ENCODE measurements around the gene HERC3.
"Not testable (repeated sequence)": the region's sequence is repeated elsewhere in the genome, so short reads cannot be mapped to it uniquely, and the experiment has no call there.

Gene HERC3

GRCh38 chr4:88606832-88607231, 14.6 kb downstream of the HERC3 start:
- DNase-seq (ENCODE audit: low read depth, low spot score) = no peak

DNA sequence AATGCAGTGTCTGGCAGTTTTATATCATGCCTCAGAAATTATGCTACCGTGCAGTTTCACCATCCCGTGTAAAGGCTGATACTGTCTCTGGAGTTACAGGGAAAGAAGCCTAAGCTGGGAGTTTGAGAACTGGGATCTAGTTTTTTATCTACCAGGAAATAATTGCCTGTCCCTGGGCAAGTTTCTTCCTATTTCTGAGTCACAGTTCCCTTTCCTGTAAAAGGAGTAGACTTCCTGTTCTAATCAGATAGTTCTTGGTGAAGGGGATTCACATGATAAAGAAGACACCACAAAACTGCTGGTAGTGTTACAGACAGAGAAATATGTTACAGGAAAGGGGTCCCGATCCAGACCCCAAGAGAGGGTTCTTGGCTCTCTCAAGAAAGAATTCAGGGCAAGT, 17.1 kb downstream of the HERC3 start:
- no peak for DNase-seq (ENCODE audit: low read depth, low spot score)

DNA sequence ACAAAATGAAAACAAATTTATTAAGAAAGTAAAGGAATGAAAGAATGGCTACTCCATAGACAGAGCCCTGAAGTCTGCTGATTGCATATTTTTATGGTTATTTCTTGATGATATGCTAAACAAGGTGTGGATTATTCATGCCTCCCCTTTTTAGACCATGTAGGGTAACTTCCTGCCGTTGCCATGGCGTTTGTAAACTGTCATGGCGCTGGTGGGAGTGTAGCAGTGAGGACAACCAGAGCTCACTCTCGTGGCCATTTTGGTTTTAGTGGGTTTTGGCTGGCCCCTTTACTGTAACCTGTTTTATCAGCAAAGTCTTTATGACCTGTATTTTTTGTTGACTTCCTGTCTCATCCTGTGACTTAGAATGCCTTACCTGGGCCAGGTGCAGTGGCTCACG, 17.5 kb downstream of the HERC3 start:
- DNase-seq (ENCODE audit: low read depth, low spot score) = not testable (repeated sequence)

GRCh38 chr4:88610771-88611170, 18.5 kb downstream of the HERC3 start:
- DNase-seq (ENCODE audit: low read depth, low spot score) = peak; percentile 84

- DNase-seq (ENCODE audit: low read depth, low spot score) = peak; percentile 33
Measured at GRCh38 chr4:88613417-88613875, 21.2 kb downstream of the HERC3 start.

GRCh38 chr4:88614058-88614457, 21.8 kb downstream of the HERC3 start:
- DNase-seq (ENCODE audit: low read depth, low spot score) = no peak

- DNase-seq (ENCODE audit: low read depth, low spot score) = peak; percentile 63
Measured at GRCh38 chr4:88616275-88617150, 24.2 kb downstream of the HERC3 start.

- no peak for DNase-seq (ENCODE audit: low read depth, low spot score)
Measured at GRCh38 chr4:88618782-88619485, 26.7 kb downstream of the HERC3 start.

DNA sequence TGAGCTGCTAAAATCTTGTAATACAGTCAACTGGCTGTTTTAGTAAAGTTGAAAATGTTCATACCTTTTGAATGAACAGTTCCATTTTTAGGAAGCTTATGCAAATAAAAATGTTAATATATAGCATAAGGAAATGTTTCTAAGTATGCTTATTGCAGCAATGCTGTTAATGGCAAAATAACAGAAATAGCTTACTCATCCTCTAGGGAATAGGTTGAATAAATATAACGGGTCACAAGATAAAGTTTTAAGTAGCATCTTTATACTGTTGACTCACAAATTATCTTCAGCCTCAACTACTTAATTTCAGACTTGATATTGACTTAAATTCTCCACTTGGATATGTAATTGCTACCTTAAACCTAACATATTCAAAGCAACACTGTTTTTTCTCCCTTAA, 27.7 kb downstream of the HERC3 start:
- no peak for DNase-seq (ENCODE audit: low read depth, low spot score)

DNA sequence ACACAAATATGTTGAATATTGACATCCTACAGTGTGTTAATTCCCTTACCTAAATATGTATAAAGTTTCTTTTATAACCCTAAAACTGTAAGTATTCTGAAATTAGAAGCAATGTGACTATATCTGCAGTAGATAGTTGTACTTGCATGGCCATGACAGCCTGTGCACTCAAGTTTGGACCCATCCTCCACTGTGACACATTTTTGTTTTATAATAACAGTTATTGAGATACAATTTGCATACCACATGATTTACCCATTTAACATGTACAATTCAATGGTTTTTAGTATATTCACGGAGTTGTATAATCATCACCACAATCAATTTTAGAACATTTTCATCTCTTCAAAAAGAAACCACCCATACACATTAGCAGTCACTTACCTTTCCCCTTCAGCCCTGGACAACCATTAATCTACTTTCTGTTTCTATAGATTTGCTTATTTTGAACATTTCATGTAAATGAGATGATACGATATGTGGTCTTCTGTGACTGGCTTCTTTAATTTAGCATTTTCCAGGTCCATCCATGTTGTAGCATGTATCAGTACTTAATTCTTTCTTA, 29.6 kb downstream of the HERC3 start:
- no peak for DNase-seq (ENCODE audit: low read depth, low spot score)

DNA sequence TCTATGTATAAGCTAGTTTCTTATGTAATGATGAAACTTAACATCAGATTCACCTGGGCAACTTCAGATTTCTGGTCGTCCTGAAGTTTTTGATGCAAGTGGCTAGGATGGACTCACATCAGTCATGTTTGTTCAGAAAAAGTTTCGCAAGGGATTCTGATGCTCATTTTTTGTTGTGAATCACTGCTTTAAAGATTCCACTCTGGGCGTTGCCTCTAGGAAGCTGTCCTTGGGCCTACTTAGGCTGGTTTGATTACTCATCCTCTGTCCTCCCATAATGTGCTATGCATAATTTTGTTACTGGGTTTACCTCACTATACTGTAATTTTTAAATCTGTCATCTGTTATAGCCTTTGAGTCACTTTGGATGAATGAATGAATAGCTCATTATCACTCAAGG, 30.8 kb downstream of the HERC3 start:
- no peak for DNase-seq (ENCODE audit: low read depth, low spot score)

GRCh38 chr4:88628746-88629145, 36.5 kb downstream of the HERC3 start:
- peak; percentile 66 for DNase-seq (ENCODE audit: low read depth, low spot score)

DNA sequence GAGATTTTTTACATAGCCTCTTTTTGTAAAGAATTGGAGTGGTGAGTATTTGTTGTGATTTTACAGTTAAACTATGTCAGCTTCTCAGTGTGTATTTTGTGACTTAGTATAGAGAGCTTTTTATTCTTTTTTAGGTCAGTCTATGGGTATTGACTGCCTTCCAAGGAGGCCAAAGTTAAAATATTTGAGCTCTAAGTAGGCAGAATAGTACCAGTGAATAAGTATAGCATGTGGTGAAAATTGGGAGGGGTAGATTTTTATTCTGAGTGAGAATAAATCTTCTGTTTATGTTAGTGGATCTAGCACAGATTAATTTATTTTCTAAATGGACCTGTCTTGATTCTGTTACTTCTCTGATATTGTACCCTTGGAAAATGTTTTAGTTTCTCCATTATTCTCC, 37.5 kb downstream of the HERC3 start:
- DNase-seq (ENCODE audit: low read depth, low spot score) = peak; percentile 24

DNA sequence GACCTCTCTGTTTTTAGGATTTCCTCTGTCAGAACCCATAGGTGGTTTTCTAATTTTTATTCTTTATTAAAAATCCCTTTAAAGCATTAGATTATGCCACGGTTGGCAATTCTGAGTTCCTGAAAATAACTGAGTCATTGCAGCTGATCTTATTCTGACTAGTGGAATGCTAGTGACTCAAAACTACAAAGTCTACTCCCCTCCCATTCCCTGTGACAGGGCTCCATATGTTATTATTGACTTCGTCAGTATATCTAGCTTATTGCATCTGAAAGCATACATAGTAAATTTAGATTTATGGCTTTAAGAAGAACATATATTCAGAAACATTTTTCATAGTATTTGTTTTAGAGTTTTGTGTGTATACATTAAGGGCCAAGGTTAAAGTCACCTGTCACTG, 38.5 kb downstream of the HERC3 start:
- peak; percentile 53 for DNase-seq (ENCODE audit: low read depth, low spot score)

DNA sequence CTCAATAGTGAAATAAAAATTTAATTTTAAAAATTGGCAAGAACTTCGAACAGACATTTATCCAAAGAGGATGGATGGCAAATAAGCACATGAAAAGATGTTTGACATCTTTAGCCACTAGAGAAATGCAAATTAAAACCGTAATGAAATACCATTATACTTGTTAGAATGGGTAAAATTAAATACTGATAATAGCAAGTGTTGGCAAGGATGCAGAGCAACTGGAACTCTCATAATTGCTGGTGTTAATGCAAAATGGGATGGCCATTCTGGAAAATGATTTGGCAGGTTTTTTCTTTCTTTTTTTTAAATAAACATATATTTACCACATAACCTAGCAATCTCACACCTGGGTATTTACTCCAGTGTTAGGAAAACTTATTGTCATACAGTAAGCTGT, 51.7 kb downstream of the HERC3 start:
- DNase-seq (ENCODE audit: low read depth, low spot score) = no peak

- no peak for DNase-seq (ENCODE audit: low read depth, low spot score)
Measured at GRCh38 chr4:88645994-88646393, 53.7 kb downstream of the HERC3 start.

DNA sequence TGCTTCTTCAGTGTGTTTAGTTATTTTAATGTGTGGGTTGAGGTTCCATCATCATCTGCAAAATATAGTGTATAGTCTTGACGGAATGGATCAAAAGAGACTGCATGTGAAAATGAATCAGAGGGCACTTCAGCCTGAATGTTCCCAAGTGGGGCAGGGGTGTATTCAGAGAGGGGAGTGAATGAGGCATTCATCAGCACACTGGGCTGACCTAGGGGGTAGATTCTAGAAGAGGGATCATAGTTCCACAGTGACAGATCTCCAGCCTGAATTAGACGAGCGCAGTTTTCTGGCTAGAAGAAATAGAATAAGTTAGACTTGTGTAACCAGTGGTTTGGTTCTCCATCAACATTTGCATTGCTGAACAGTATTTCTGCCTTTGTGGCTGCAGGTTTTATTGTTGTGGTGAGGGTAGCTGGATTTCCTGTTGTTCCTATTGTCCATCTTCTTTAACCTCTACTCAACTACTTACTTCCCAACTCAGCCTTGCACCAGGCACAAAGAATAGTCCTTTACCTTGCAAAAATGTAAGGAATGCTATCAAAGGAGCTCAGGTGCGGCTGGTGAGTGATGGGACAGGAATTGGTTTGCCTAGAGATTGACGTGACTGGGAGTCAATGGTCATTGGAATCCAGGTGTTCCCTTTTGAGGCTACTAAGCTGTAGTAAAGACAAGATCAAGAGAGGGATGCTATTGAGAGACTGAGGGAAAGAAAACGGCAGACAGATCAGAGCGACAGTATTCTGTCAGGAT, 54.4 kb downstream of the HERC3 start:
- DNase-seq (ENCODE audit: low read depth, low spot score) = no peak

GRCh38 chr4:88649716-88650115, 57.4 kb downstream of the HERC3 start:
- DNase-seq (ENCODE audit: low read depth, low spot score) = no peak

GRCh38 chr4:88653371-88653946, 61.2 kb downstream of the HERC3 start:
- no peak for DNase-seq (ENCODE audit: low read depth, low spot score)

GRCh38 chr4:88655226-88655625, 62.9 kb downstream of the HERC3 start:
- DNase-seq (ENCODE audit: low read depth, low spot score) = no peak

DNA sequence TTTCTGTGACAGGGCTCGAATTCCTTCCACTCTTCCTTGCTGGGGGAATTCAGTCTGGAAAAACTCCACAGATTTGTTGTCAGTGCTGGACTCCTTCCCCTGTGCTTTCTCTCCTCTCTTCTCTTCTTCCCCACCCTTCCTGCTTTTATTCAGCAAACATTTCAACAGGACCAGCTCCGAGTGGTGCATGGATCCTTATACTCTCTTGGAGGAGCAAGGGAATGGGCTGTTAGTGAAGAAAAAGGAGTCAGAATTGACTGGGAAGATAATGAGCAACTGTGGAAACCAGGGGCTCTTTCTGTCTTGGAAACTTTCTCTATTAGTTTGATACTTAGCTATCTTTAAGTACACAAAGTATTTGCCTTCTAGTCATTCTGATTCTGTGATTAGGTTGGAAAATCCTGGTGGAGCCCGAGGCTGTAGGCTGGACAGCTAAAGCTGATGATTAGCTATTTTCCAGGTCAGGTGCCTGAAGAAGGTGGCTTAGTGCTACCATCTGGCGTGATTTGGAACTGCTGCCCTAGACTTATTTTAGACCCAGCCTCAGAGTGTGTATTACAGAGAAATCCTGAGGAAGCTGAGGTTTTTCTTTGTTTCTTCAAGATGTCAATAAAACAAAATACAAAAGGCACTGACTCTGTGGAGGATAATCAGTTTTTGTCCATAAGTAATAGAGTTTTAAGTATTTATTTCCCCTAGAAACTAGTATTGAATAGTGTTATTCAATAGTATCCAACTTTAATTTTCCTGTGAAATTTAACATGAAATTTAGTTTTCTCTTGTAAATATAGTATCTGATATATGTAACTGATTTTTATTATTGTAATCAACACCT, 67.0 kb downstream of the HERC3 start:
- DNase-seq (ENCODE audit: low read depth, low spot score) = peak; percentile 84

Measured in astrocyte of the hippocampus (primary cell).